ENCODE results near the gene EID2B.

EID2B gene

DNA sequence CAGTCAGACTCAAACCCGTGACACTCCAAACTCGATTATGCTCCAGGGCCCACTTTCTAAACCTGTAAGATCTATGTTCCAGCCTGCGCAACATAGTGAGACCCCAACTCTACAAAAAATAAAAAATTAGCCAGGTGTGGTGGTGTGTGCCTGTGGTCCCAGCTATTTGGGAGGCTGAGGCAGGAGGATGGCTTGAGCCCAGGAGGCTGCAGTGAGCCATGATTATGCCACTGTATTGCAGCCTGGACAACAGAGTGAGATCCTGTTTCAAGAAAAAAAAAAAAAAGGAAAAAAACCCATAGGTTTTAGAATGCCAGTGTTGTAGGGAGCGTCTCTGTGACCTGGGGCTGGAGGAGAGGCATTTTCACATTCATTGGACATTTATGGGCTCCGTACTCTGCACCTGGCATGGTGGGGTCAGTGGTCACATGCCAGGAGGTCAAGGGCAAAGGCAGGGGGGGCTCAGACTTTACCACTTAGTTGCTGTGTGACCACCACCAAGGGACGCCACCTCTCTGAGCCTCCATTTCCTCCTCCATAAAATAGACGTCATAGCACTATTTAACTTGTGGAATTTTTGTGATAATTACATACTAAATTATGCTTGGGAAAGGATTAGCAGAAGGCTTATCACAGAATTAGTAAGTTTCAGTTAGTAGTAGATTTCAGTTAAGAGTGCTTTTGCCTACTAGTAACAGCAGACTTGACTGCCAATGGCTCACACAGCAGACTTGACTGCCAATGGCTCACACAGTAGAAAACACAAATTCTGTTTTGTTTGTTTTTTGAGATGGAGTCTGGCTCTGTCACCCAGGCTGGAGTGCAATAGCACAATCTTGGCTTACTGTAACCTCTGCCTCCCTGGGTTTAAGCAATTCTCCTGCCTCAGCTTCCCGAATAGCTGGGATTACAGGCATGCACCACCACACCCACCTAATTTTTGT is 11.8 kb downstream of the EID2B start:
- H3K9ac ChIP-seq (ENCODE audit: low read length) = peak overlapping the region; percentile 39; the same call in 1 of the 2 replicates
- H3K4me3 ChIP-seq (ENCODE audit: low read length) = peak overlapping the region; percentile 9; the same call in 1 of the 2 replicates
- H3K4me2 ChIP-seq (ENCODE audit: low read length) = peak overlapping the region; percentile 62
- H3K79me2 ChIP-seq (ENCODE audit: low read length) = no peaks in the 10 kb centered on the region
- H3K27ac ChIP-seq (ENCODE audit: low read length) = peak overlapping the region; percentile 23; the same call in 1 of the 2 replicates
- H3K27me3 ChIP-seq (ENCODE audit: low read depth, low read length) = no peaks in the 10 kb centered on the region
- H4K20me1 ChIP-seq (ENCODE audit: insufficient read depth, low read length) = no peaks in the 10 kb centered on the region
- peaks cover 23% of the 10 kb centered on the region for H3K36me3 ChIP-seq (replicated peaks; ENCODE audit: low read depth, low read length)
- H2AFZ ChIP-seq (ENCODE audit: low read depth, low read length) = peak overlapping the region; percentile 56; the same call in 1 of the 2 replicates
- H3K4me1 ChIP-seq (ENCODE audit: low read length) = peaks cover 46% of the 10 kb centered on the region
- TF ChIP-seq, protein P1, sequence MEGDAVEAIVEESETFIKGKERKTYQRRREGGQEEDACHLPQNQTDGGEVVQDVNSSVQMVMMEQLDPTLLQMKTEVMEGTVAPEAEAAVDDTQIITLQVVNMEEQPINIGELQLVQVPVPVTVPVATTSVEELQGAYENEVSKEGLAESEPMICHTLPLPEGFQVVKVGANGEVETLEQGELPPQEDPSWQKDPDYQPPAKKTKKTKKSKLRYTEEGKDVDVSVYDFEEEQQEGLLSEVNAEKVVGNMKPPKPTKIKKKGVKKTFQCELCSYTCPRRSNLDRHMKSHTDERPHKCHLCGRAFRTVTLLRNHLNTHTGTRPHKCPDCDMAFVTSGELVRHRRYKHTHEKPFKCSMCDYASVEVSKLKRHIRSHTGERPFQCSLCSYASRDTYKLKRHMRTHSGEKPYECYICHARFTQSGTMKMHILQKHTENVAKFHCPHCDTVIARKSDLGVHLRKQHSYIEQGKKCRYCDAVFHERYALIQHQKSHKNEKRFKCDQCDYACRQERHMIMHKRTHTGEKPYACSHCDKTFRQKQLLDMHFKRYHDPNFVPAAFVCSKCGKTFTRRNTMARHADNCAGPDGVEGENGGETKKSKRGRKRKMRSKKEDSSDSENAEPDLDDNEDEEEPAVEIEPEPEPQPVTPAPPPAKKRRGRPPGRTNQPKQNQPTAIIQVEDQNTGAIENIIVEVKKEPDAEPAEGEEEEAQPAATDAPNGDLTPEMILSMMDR (IDR thresholded peaks at IDR 0.05; ENCODE audit: low read depth, low read length) = no peak
- TF ChIP-seq EZH2phosphoT487 (IDR thresholded peaks at IDR 0.05; ENCODE audit: low read depth) = no peak
- no peaks in the 10 kb centered on the region; the same call in 1 of the 2 replicates for H3K9me3 ChIP-seq (ENCODE audit: insufficient read depth, low read length)

DNA sequence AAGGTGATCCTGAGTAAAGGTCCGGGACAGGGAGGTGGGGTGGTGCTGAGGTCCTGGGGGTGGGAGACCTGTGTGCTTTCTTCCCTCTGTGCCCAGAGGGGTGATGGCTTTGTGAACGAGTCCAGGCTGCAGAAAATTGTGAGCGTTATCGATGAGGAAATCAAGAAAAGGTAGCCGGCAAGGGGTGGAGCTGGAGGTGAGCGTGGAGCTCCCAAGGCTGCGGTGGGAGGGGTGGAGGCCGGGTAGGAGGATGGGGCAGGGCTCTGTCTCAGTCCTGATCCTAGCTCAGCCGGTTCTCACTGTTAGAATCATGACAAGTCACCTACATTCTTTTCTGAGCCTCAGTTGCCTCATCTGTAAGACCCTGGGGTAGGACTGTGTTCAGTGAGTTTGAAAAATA is 13.7 kb downstream of the EID2B start:
- H3K36me3 ChIP-seq (replicated peaks; ENCODE audit: low read depth, low read length) = peaks cover 9% of the 10 kb centered on the region
- no peak for TF ChIP-seq EZH2phosphoT487 (IDR thresholded peaks at IDR 0.05; ENCODE audit: low read depth)
- TF ChIP-seq, protein P1 (IDR thresholded peaks at IDR 0.05; ENCODE audit: low read depth, low read length) = no peak
- H3K4me2 ChIP-seq (ENCODE audit: low read length) = peak overlapping the region; percentile 49
- H3K4me1 ChIP-seq (ENCODE audit: low read length) = peaks cover 34% of the 10 kb centered on the region
- no peaks in the 10 kb centered on the region for H3K9me3 ChIP-seq (ENCODE audit: insufficient read depth, low read length)
- no peaks in the 10 kb centered on the region for H4K20me1 ChIP-seq (ENCODE audit: insufficient read depth, low read length)
- no peak overlapping the region for H3K27ac ChIP-seq (ENCODE audit: low read length)
- H3K4me3 ChIP-seq (ENCODE audit: low read length) = peak overlapping the region; percentile 44
- peak overlapping the region; percentile 23 for H3K9ac ChIP-seq (ENCODE audit: low read length)
- no peaks in the 10 kb centered on the region for H3K27me3 ChIP-seq (ENCODE audit: low read depth, low read length)
- H3K79me2 ChIP-seq (ENCODE audit: low read length) = no peaks in the 10 kb centered on the region
- H2AFZ ChIP-seq (ENCODE audit: low read depth, low read length) = peak overlapping the region; percentile 51; the same call in 1 of the 2 replicates

DNA sequence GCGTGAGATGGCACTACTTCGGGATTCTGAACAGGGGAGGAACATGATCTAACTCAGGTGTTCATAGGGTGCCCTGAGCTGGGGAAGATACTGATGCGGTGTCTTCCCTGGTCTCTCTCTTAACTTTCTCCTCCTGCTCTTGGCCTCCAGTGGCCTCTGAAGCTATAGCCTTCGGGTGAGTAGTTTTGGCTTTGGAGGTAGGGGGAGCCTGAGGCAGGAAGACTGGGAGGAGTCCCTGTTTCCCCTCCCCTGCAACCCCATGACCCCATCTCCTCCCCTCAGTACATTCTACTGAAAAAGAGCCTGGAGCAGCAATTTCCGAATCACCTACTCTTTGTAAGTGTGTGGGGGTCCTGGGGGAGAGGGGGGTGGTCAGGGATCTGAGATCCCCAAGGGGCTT is 14.2 kb downstream of the EID2B start:
- Histone ChIP-seq H3K9me3 (ENCODE audit: insufficient read depth, low read length) (no peaks in the 10 kb centered on the region), H4K20me1 (ENCODE audit: insufficient read depth, low read length) (no peaks in the 10 kb centered on the region), H3K4me3 (ENCODE audit: low read length) (peak overlapping the region; percentile 44), H2AFZ (ENCODE audit: low read depth, low read length) (peak overlapping the region; percentile 51; the same call in 1 of the 2 replicates), H3K27me3 (ENCODE audit: low read depth, low read length) (no peaks in the 10 kb centered on the region), H3K36me3 (replicated peaks; ENCODE audit: low read depth, low read length) (peaks cover 6% of the 10 kb centered on the region), H3K9ac (ENCODE audit: low read length) (peak overlapping the region; percentile 23), H3K27ac (ENCODE audit: low read length) (no peak overlapping the region), H3K4me2 (ENCODE audit: low read length) (peak overlapping the region; percentile 49), H3K4me1 (ENCODE audit: low read length) (peaks cover 34% of the 10 kb centered on the region), H3K79me2 (ENCODE audit: low read length) (no peaks in the 10 kb centered on the region)
- TF ChIP-seq, protein P1 (IDR thresholded peaks at IDR 0.05; ENCODE audit: low read depth, low read length) = no peak
- TF ChIP-seq EZH2phosphoT487 (IDR thresholded peaks at IDR 0.05; ENCODE audit: low read depth) = no peak

DNA sequence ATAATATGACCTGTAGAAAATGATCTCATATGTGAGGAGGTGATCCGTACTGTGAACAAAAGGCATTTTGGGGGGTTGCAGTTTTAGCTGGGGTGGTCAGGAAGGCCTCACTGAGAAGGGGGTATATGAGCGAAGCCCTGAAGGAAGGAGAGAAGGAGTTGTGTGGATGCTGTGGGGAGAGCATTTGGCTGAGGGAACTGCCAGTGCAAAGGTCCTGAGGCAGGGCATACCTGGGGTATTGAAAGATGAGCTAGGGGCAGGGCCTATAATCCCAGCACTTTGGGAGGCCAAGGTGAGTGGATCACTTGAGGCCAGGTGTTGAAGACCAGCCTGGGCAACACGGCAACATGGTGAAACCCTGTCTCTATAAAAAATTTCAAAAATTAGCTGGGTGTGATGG is 15.2 kb downstream of the EID2B start:
- no peak overlapping the region for H2AFZ ChIP-seq (ENCODE audit: low read depth, low read length)
- no peaks in the 10 kb centered on the region for H3K79me2 ChIP-seq (ENCODE audit: low read length)
- no peak for TF ChIP-seq EZH2phosphoT487 (IDR thresholded peaks at IDR 0.05; ENCODE audit: low read depth)
- TF ChIP-seq, protein P1 (IDR thresholded peaks at IDR 0.05; ENCODE audit: low read depth, low read length) = no peak
- H3K4me2 ChIP-seq (ENCODE audit: low read length) = no peak overlapping the region
- H3K4me1 ChIP-seq (ENCODE audit: low read length) = peaks cover 34% of the 10 kb centered on the region
- no peaks in the 10 kb centered on the region for H3K27me3 ChIP-seq (ENCODE audit: low read depth, low read length)
- no peaks in the 10 kb centered on the region for H3K9me3 ChIP-seq (ENCODE audit: insufficient read depth, low read length)
- H3K4me3 ChIP-seq (ENCODE audit: low read length) = no peak overlapping the region
- H3K36me3 ChIP-seq (replicated peaks; ENCODE audit: low read depth, low read length) = no peaks in the 10 kb centered on the region
- H3K27ac ChIP-seq (ENCODE audit: low read length) = no peak overlapping the region
- H4K20me1 ChIP-seq (ENCODE audit: insufficient read depth, low read length) = no peaks in the 10 kb centered on the region
- no peak overlapping the region for H3K9ac ChIP-seq (ENCODE audit: low read length)

All from OCI-LY3 (cell line).